Activated CD4-positive, alpha-beta T cell treated with anti-CD3 and anti-CD28 coated beads, Interleukin-2, amount 50 U/mL, for 48 hours (primary cell): ENCODE results near the gene RPL29.

ENCODE experiments used
- DNase-seq, 2 experiments: peaks; one replicate each; pipeline ENCODE4 v3.0.0-alpha.2; 2020

RPL29 gene

DNA sequence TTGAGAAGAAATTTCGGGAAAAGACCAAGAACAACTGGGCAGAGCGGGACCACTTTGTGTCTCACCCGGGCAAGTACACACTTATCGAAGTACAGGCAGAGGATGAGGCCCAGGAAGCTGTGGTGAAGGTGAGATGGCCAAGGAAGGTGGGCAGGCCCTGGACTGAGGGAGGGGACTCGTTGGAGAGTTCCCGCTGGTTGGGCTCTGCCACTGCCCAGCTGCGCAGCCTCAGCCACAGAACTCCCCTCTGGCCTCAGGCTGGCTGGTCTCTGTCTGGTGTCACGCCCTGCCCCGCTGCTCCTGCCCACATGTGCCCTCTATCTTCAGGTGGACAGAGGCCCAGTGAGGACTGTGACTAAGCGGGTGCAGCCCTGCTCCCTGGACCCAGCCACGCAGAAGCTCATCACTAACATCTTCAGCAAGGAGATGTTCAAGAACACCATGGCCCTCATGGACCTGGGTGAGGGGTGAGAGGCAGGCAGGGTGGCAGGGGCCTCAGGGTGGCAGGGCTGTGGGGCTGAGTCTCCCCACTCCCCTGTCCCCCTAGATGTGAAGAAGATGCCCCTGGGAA lies 51.2 kb downstream of the RPL29 start:
- no peak for DNase-seq
